Ovary (tissue), 3 donors: ENCODE results near the gene GCC2.

Experiments
- CTCF ChIP-seq, 3 donors: fragments of 450-650 bp in 2 of 3; fragments of 200-600 bp in 1 of 3; IDR thresholded peaks; one replicate each; pipeline versions ENCODE4 v1.5.1 to v1.8.0; 2016 to 2022; ENCODE audit warnings: antibody characterized with exemption in 3 of 3, mild to moderate bottlenecking in 1 of 3
- EP300 ChIP-seq: sonication (generic); formaldehyde crosslinking; IDR thresholded peaks from one replicate; pipeline ENCODE4 v1.6.1; 2017; ENCODE audit warnings: antibody characterized with exemption
- POLR2A ChIP-seq: fragments of 450-650 bp; IDR thresholded peaks from one replicate; pipeline ENCODE4 v1.6.1; 2017; ENCODE audit warnings: antibody characterized with exemption, mild to moderate bottlenecking, moderate library complexity
- donor health status: DM: no; HTN: no; CAD: no.

GRCh38 chr2:108555572-108555971, 106.6 kb downstream of the GCC2 start:
- no peak for TF ChIP-seq POLR2A
- TF ChIP-seq EP300 = no peak
- no peak for TF ChIP-seq CTCF (IDR thresholded peaks at IDR 0.05)
